ENCODE results near the gene AAMP. TPM values are rescaled to one million over a fixed set of nuclear protein-coding genes. Genes with fewer than 3 reads are reported as not detected.
A peak's percentile ranks its signal among the peaks of the same experiment; 100 is the strongest.
"Not testable (repeated sequence)": the region's sequence is repeated elsewhere in the genome, so short reads cannot be mapped to it uniquely, and the experiment has no call there.

Gene AAMP
- total RNA-seq, 1 donor from 2014 or later = 82.2 TPM

GRCh38 chr2:218274586-218274985 is 4.6 kb upstream of the AAMP start:
- peak overlapping the region; percentile 88 for H3K27ac Mint-ChIP-seq
- peaks cover 11% of the 10 kb centered on the region for H3K36me3 Mint-ChIP-seq
- no peak for DNase-seq (ENCODE audit: extremely low spot score, unreplicated experiment)
- H3K9me3 Mint-ChIP-seq = no peaks in the 10 kb centered on the region
- H3K27me3 Mint-ChIP-seq = no peaks in the 10 kb centered on the region
- H3K4me3 Mint-ChIP-seq = no peak overlapping the region
- TF ChIP-seq, protein P1, sequence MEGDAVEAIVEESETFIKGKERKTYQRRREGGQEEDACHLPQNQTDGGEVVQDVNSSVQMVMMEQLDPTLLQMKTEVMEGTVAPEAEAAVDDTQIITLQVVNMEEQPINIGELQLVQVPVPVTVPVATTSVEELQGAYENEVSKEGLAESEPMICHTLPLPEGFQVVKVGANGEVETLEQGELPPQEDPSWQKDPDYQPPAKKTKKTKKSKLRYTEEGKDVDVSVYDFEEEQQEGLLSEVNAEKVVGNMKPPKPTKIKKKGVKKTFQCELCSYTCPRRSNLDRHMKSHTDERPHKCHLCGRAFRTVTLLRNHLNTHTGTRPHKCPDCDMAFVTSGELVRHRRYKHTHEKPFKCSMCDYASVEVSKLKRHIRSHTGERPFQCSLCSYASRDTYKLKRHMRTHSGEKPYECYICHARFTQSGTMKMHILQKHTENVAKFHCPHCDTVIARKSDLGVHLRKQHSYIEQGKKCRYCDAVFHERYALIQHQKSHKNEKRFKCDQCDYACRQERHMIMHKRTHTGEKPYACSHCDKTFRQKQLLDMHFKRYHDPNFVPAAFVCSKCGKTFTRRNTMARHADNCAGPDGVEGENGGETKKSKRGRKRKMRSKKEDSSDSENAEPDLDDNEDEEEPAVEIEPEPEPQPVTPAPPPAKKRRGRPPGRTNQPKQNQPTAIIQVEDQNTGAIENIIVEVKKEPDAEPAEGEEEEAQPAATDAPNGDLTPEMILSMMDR (conservative IDR thresholded peaks at IDR 0.05) = no peak
- H3K4me1 Mint-ChIP-seq (ENCODE audit: unreplicated experiment) = peaks cover 28% of the 10 kb centered on the region

DNA sequence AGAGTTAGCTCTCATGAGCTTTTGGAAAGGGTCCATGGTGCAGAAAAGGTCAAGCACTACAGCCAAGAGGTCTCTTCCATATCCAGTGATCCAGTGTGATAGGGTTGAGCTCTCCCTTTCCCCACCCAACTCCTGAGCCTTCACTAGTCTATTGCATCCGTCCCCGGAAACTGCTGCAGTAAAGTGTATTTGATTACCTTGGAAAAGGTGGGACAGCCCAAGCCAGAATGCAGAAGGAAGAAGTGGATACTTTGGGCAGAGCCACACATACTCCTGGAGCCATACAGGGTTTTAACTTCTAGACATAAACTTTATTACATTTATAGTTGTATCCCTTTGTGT is 3.9 kb upstream of the AAMP start:
- H3K36me3 Mint-ChIP-seq = peaks cover 16% of the 10 kb centered on the region
- H3K27ac Mint-ChIP-seq = peak overlapping the region; percentile 88
- no peak for DNase-seq (ENCODE audit: extremely low spot score, unreplicated experiment)
- TF ChIP-seq, protein P1 (conservative IDR thresholded peaks at IDR 0.05) = no peak
- no peak overlapping the region for H3K4me3 Mint-ChIP-seq
- H3K9me3 Mint-ChIP-seq = no peaks in the 10 kb centered on the region
- H3K4me1 Mint-ChIP-seq (ENCODE audit: unreplicated experiment) = peaks cover 33% of the 10 kb centered on the region
- H3K27me3 Mint-ChIP-seq = no peaks in the 10 kb centered on the region

- not testable (repeated sequence) for H3K9me3 Mint-ChIP-seq; H3K27me3 Mint-ChIP-seq; H3K4me3 Mint-ChIP-seq; DNase-seq (ENCODE audit: extremely low spot score, unreplicated experiment)
- Mint-ChIP-seq H3K27ac (peak overlapping the region; percentile 93), H3K4me1 (ENCODE audit: unreplicated experiment) (peaks cover 33% of the 10 kb centered on the region), H3K36me3 (peaks cover 16% of the 10 kb centered on the region)
These were observed 3.4 kb upstream of the AAMP start for GRCh38 chr2:218273214-218273907.

GRCh38 chr2:218272531-218273212 is 2.7 kb upstream of the AAMP start:
- Mint-ChIP-seq H3K9me3 (no peaks in the 10 kb centered on the region), H3K27me3 (no peaks in the 10 kb centered on the region), H3K36me3 (peaks cover 16% of the 10 kb centered on the region), H3K4me3 (peak overlapping the region; percentile 93), H3K27ac (peak overlapping the region; percentile 93), H3K4me1 (ENCODE audit: unreplicated experiment) (peaks cover 34% of the 10 kb centered on the region)
- TF ChIP-seq, protein P1 (conservative IDR thresholded peaks at IDR 0.05) = peak; percentile 94
- DNase-seq (ENCODE audit: extremely low spot score, unreplicated experiment) = peak; percentile 85

- peaks cover 34% of the 10 kb centered on the region for H3K4me1 Mint-ChIP-seq (ENCODE audit: unreplicated experiment)
- TF ChIP-seq, protein P1 (conservative IDR thresholded peaks at IDR 0.05) = no peak
- peak overlapping the region; percentile 93 for H3K4me3 Mint-ChIP-seq
- H3K36me3 Mint-ChIP-seq = peaks cover 16% of the 10 kb centered on the region
- no peaks in the 10 kb centered on the region for H3K27me3 Mint-ChIP-seq
- H3K27ac Mint-ChIP-seq = peak overlapping the region; percentile 93
- H3K9me3 Mint-ChIP-seq = no peaks in the 10 kb centered on the region
- no peak for DNase-seq (ENCODE audit: extremely low spot score, unreplicated experiment)
These were observed 2.1 kb upstream of the AAMP start for GRCh38 chr2:218271865-218272530.

DNA sequence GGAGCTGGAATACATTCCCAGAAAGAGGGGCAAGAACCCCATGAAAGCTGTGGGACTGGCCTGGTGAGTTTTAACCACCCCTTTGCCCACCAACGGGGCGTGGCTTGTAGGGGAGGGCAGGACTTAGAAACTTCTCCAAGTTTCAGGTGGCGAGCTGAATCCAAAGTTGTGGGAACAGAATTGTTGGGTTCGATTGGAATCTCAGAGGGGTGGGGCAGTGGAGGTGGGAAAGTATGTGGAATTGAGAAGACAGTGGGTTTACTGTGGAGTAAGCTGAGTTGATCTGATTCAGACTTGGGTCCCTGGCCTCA is 1.5 kb upstream of the AAMP start:
- DNase-seq (ENCODE audit: extremely low spot score, unreplicated experiment) = no peak
- H3K27ac Mint-ChIP-seq = peak overlapping the region; percentile 93
- peak overlapping the region; percentile 93 for H3K4me3 Mint-ChIP-seq
- TF ChIP-seq, protein P1 (conservative IDR thresholded peaks at IDR 0.05) = no peak
- peaks cover 32% of the 10 kb centered on the region for H3K4me1 Mint-ChIP-seq (ENCODE audit: unreplicated experiment)
- no peaks in the 10 kb centered on the region for H3K27me3 Mint-ChIP-seq
- H3K36me3 Mint-ChIP-seq = peaks cover 14% of the 10 kb centered on the region
- H3K9me3 Mint-ChIP-seq = no peaks in the 10 kb centered on the region
